Ovary (tissue), 3 donors: ENCODE measurements around the gene RGS11.

Experiments used
- POLR2A ChIP-seq: fragments of 450-650 bp; IDR thresholded peaks from one replicate; pipeline ENCODE4 v1.6.1; 2017; ENCODE audit warnings: antibody characterized with exemption, mild to moderate bottlenecking, moderate library complexity
- TF ChIP-seq, protein P1 (sequence below), 3 donors: fragments of 450-650 bp in 2 of 3; fragments of 200-600 bp in 1 of 3; IDR thresholded peaks; one replicate each; pipeline versions ENCODE4 v1.5.1 to v1.8.0; 2016 to 2022; ENCODE audit warnings: antibody characterized with exemption in 3 of 3, mild to moderate bottlenecking in 1 of 3
- donor health status: DM: no; HTN: no; CAD: no.

DNA sequence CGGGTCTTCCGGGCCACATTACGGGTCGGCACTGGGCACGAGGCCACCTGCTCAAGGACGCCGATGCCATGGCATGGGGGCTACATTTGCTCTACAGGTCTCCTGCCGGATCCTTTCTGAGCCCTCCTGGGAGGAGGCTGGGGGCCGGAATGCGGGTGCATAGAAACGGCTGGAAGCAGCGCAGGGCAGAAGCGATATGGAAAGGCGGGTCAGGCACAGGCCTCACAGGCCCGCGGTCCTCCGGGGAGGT, 48.4 kb upstream of the RGS11 start:
- TF ChIP-seq, protein P1, sequence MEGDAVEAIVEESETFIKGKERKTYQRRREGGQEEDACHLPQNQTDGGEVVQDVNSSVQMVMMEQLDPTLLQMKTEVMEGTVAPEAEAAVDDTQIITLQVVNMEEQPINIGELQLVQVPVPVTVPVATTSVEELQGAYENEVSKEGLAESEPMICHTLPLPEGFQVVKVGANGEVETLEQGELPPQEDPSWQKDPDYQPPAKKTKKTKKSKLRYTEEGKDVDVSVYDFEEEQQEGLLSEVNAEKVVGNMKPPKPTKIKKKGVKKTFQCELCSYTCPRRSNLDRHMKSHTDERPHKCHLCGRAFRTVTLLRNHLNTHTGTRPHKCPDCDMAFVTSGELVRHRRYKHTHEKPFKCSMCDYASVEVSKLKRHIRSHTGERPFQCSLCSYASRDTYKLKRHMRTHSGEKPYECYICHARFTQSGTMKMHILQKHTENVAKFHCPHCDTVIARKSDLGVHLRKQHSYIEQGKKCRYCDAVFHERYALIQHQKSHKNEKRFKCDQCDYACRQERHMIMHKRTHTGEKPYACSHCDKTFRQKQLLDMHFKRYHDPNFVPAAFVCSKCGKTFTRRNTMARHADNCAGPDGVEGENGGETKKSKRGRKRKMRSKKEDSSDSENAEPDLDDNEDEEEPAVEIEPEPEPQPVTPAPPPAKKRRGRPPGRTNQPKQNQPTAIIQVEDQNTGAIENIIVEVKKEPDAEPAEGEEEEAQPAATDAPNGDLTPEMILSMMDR (IDR thresholded peaks at IDR 0.05), result no peak
- TF ChIP-seq POLR2A, result no peak
